ENCODE results near the gene LRRC47. TPM values are rescaled to one million over a fixed set of nuclear protein-coding genes. Genes with fewer than 3 reads are reported as not detected.

LRRC47 gene
- total RNA-seq, 4 donors from 2014 or later, result 21.6 to 33.5 (median 30.9) TPM

- ATAC-seq (ENCODE audit: low FRiP score) (no peak), DNase-seq (ENCODE audit: low spot score) (no peak)
- TF ChIP-seq CTCF (IDR thresholded peaks at IDR 0.05), result no peak
These were observed 38.4 kb upstream of the LRRC47 start for GRCh38 chr1:3834701-3835100.

- DNase-seq (ENCODE audit: low spot score) (no peak), ATAC-seq (ENCODE audit: low FRiP score) (no peak)
- no peak for TF ChIP-seq CTCF (IDR thresholded peaks at IDR 0.05)
These were observed 35.4 kb upstream of the LRRC47 start for GRCh38 chr1:3831689-3832088.

GRCh38 chr1:3828391-3828790 is 32.1 kb upstream of the LRRC47 start:
- DNase-seq (ENCODE audit: low spot score), result no peak
- ATAC-seq (ENCODE audit: low FRiP score), result no peak
- no peak for TF ChIP-seq CTCF (IDR thresholded peaks at IDR 0.05)

GRCh38 chr1:3827813-3828307 is 31.6 kb upstream of the LRRC47 start:
- ATAC-seq (ENCODE audit: low FRiP score), result no peak
- no peak for TF ChIP-seq CTCF (IDR thresholded peaks at IDR 0.05)
- no peak for DNase-seq (ENCODE audit: low spot score)

- DNase-seq (ENCODE audit: low spot score), result no peak
- no peak for TF ChIP-seq CTCF (IDR thresholded peaks at IDR 0.05)
These were observed 29.1 kb upstream of the LRRC47 start for GRCh38 chr1:3825356-3825755.

GRCh38 chr1:3824650-3825049 is 28.4 kb upstream of the LRRC47 start:
- TF ChIP-seq CTCF (IDR thresholded peaks at IDR 0.05), result no peak
- no peak for ATAC-seq (ENCODE audit: low FRiP score)
- no peak for DNase-seq (ENCODE audit: low spot score)

More at GRCh38 chr1:3825356-3825755, 29.1 kb upstream of the LRRC47 start:
- ATAC-seq (ENCODE audit: low FRiP score), result no peak

GRCh38 chr1:3822421-3822820 is 26.1 kb upstream of the LRRC47 start:
- peak; percentile 37 for ATAC-seq (ENCODE audit: low FRiP score)
- no peak for DNase-seq (ENCODE audit: low spot score)
- TF ChIP-seq CTCF (IDR thresholded peaks at IDR 0.05), result no peak
